ENCODE results near the gene NUF2. TPM values are rescaled to one million over a fixed set of nuclear protein-coding genes. Genes with fewer than 3 reads are reported as not detected.

Gene NUF2
- total RNA-seq, 1 donor from 2014 or later: 2.2 TPM

DNA sequence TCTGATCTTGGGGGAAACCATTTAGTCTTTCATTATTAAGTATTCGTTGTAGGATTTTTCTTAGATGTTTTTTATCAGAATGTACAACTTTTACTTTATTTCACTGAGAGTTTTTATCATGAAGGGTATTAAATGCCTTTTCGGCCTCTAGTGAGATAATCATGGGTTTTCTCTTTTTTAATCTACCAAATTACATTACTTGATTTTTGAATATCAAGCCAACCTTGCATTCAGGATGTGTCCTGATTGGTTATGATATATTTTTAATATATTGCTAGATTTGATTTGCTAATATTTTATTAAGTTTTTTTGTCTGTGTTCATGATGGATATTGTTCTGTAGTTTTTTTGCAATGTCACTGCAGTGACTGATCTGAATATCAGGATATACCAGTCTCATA is 9.4 kb downstream of the NUF2 start:
- FAIRE-seq (no peak), DNase-seq (ENCODE audit: low read depth) (no peak)
- Mint-ChIP-seq H3K27ac (ENCODE audit: unreplicated experiment) (no peak overlapping the region), H3K36me3 (ENCODE audit: low read depth, unreplicated experiment) (peaks cover 3% of the 10 kb centered on the region), H3K4me3 (ENCODE audit: unreplicated experiment) (no peak overlapping the region), H3K9me3 (ENCODE audit: unreplicated experiment) (peaks cover 6% of the 10 kb centered on the region), H3K27me3 (ENCODE audit: low read depth, unreplicated experiment) (no peaks in the 10 kb centered on the region), H3K4me1 (ENCODE audit: low read depth, unreplicated experiment) (no peaks in the 10 kb centered on the region)
- Histone ChIP-seq H4K20me1 (ENCODE audit: insufficient read depth, low read length) (no peaks in the 10 kb centered on the region), H3K27me3 (ENCODE audit: insufficient read depth, low read length) (no peaks in the 10 kb centered on the region), H3K9me3 (ENCODE audit: insufficient read depth, low read depth, low read length) (no peaks in the 10 kb centered on the region), H3K4me1 (ENCODE audit: insufficient read depth, low read length) (no peaks in the 10 kb centered on the region), H3K36me3 (ENCODE audit: insufficient read depth, low read length) (peaks cover 16% of the 10 kb centered on the region), H3K79me2 (ENCODE audit: insufficient read depth, low read length) (peaks cover 6% of the 10 kb centered on the region), H3K4me2 (ENCODE audit: low read length) (no peak overlapping the region), H3K9ac (ENCODE audit: low read length) (no peak overlapping the region), H2AFZ (ENCODE audit: low read depth, low read length) (no peak overlapping the region), H3K4me3 (ENCODE audit: insufficient read depth, low read depth, low read length) (no peak overlapping the region), H3K27ac (ENCODE audit: low read depth, low read length) (no peak overlapping the region)
- TF ChIP-seq EZH2 (IDR thresholded peaks at IDR 0.05; ENCODE audit: insufficient read depth, low read length): no peak
- TF ChIP-seq, protein P1, sequence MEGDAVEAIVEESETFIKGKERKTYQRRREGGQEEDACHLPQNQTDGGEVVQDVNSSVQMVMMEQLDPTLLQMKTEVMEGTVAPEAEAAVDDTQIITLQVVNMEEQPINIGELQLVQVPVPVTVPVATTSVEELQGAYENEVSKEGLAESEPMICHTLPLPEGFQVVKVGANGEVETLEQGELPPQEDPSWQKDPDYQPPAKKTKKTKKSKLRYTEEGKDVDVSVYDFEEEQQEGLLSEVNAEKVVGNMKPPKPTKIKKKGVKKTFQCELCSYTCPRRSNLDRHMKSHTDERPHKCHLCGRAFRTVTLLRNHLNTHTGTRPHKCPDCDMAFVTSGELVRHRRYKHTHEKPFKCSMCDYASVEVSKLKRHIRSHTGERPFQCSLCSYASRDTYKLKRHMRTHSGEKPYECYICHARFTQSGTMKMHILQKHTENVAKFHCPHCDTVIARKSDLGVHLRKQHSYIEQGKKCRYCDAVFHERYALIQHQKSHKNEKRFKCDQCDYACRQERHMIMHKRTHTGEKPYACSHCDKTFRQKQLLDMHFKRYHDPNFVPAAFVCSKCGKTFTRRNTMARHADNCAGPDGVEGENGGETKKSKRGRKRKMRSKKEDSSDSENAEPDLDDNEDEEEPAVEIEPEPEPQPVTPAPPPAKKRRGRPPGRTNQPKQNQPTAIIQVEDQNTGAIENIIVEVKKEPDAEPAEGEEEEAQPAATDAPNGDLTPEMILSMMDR (IDR thresholded peaks at IDR 0.05; ENCODE audit: insufficient read depth, low read depth, low read length): no peak

DNA sequence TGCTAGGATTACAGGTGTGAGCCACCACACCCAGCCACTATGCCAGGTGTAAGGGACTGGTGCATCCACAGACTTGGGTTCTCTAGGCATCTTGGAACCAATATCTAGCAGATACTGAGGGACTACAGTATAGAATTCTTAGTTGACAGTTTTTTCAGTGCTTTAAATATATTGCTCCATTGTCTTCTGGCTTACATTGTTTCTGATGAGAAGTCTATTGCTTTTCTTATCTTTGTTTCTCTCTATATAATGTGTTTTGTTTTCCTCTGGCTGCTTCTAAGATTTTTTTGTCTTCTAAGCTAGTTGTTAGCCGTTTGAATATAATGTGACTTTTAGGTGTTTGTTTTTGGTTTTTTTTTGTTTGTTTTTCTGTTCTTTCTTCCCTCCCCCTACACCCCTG is 13.5 kb downstream of the NUF2 start:
- Histone ChIP-seq H3K27ac (ENCODE audit: low read depth, low read length) (no peak overlapping the region), H3K9me3 (ENCODE audit: insufficient read depth, low read depth, low read length) (no peaks in the 10 kb centered on the region), H4K20me1 (ENCODE audit: insufficient read depth, low read length) (no peaks in the 10 kb centered on the region), H3K27me3 (ENCODE audit: insufficient read depth, low read length) (no peaks in the 10 kb centered on the region), H3K9ac (ENCODE audit: low read length) (no peak overlapping the region), H3K4me2 (ENCODE audit: low read length) (no peak overlapping the region), H3K4me1 (ENCODE audit: insufficient read depth, low read length) (no peaks in the 10 kb centered on the region), H3K79me2 (ENCODE audit: insufficient read depth, low read length) (peaks cover 6% of the 10 kb centered on the region), H2AFZ (ENCODE audit: low read depth, low read length) (no peak overlapping the region), H3K4me3 (ENCODE audit: insufficient read depth, low read depth, low read length) (no peak overlapping the region), H3K36me3 (ENCODE audit: insufficient read depth, low read length) (peaks cover 9% of the 10 kb centered on the region)
- Mint-ChIP-seq H3K36me3 (ENCODE audit: low read depth, unreplicated experiment) (peaks cover 3% of the 10 kb centered on the region), H3K27me3 (ENCODE audit: low read depth, unreplicated experiment) (no peaks in the 10 kb centered on the region), H3K4me1 (ENCODE audit: low read depth, unreplicated experiment) (no peaks in the 10 kb centered on the region), H3K27ac (ENCODE audit: unreplicated experiment) (no peak overlapping the region), H3K9me3 (ENCODE audit: unreplicated experiment) (peaks cover 1% of the 10 kb centered on the region), H3K4me3 (ENCODE audit: unreplicated experiment) (no peak overlapping the region)
- TF ChIP-seq, protein P1 (IDR thresholded peaks at IDR 0.05; ENCODE audit: insufficient read depth, low read depth, low read length): no peak
- TF ChIP-seq EZH2 (IDR thresholded peaks at IDR 0.05; ENCODE audit: insufficient read depth, low read length): no peak
- DNase-seq (ENCODE audit: low read depth): no peak
- no peak for FAIRE-seq

GRCh38 chr1:163337631-163338030 is 15.9 kb downstream of the NUF2 start:
- no peaks in the 10 kb centered on the region for H3K27me3 Mint-ChIP-seq (ENCODE audit: low read depth, unreplicated experiment)
- Histone ChIP-seq H3K4me3 (ENCODE audit: insufficient read depth, low read depth, low read length) (no peak overlapping the region), H3K4me1 (ENCODE audit: insufficient read depth, low read length) (no peaks in the 10 kb centered on the region), H3K79me2 (ENCODE audit: insufficient read depth, low read length) (peaks cover 2% of the 10 kb centered on the region), H2AFZ (ENCODE audit: low read depth, low read length) (no peak overlapping the region), H3K9me3 (ENCODE audit: insufficient read depth, low read depth, low read length) (no peaks in the 10 kb centered on the region), H3K9ac (ENCODE audit: low read length) (no peak overlapping the region), H3K36me3 (ENCODE audit: insufficient read depth, low read length) (peaks cover 11% of the 10 kb centered on the region), H3K4me2 (ENCODE audit: low read length) (no peak overlapping the region), H3K27ac (ENCODE audit: low read depth, low read length) (no peak overlapping the region), H3K27me3 (ENCODE audit: insufficient read depth, low read length) (no peaks in the 10 kb centered on the region), H4K20me1 (ENCODE audit: insufficient read depth, low read length) (no peaks in the 10 kb centered on the region)
- H3K9me3 Mint-ChIP-seq (ENCODE audit: unreplicated experiment): no peaks in the 10 kb centered on the region
- TF ChIP-seq EZH2 (IDR thresholded peaks at IDR 0.05; ENCODE audit: insufficient read depth, low read length): no peak
- TF ChIP-seq, protein P1 (IDR thresholded peaks at IDR 0.05; ENCODE audit: insufficient read depth, low read depth, low read length): no peak
- no peak overlapping the region for H3K27ac Mint-ChIP-seq (ENCODE audit: unreplicated experiment)
- no peak overlapping the region for H3K4me3 Mint-ChIP-seq (ENCODE audit: unreplicated experiment)
- no peaks in the 10 kb centered on the region for H3K4me1 Mint-ChIP-seq (ENCODE audit: low read depth, unreplicated experiment)
- H3K36me3 Mint-ChIP-seq (ENCODE audit: low read depth, unreplicated experiment): peaks cover 3% of the 10 kb centered on the region
- peak; percentile 23 for DNase-seq (ENCODE audit: low read depth)
- no peak for FAIRE-seq
